Subcutaneous abdominal adipose tissue (tissue), 5 donors: Measurements from ENCODE around the gene CD177.
"Not testable (repeated sequence)": the region's sequence is repeated elsewhere in the genome, so short reads cannot be mapped to it uniquely, and the experiment has no call there.

ENCODE experiments used
- H3K27ac ChIP-seq: one replicate; pipeline ENCODE4 v1.7.0; 2013; ENCODE audit warnings: low read depth, mild to moderate bottlenecking, inconsistent platforms, low read length, moderate library complexity
- H3K27me3 ChIP-seq, 5 donors: one replicate each; pipeline ENCODE4 v1.7.0; 2013; ENCODE audit warnings: low read length in 5 of 5, inconsistent platforms in 1 of 5; ENCODE audit not compliant: control insufficient read depth in 5 of 5, insufficient read depth in 4 of 5
- H3K36me3 ChIP-seq, 5 donors: one replicate each; pipeline ENCODE4 v1.7.0; 2013; ENCODE audit warnings: low read length in 5 of 5; ENCODE audit not compliant: control insufficient read depth in 5 of 5, insufficient read depth in 5 of 5
- H3K4me1 ChIP-seq, 5 donors: one replicate each; pipeline ENCODE4 v1.7.0; 2013; ENCODE audit warnings: low read length in 5 of 5, mild to moderate bottlenecking in 3 of 5, moderate library complexity in 1 of 5; ENCODE audit not compliant: control insufficient read depth in 5 of 5, insufficient read depth in 5 of 5
- H3K4me3 ChIP-seq, 5 donors: one replicate each; pipeline ENCODE4 v1.7.0; 2013; ENCODE audit warnings: low read length in 5 of 5, low read depth in 1 of 5
- H3K9ac ChIP-seq, 5 donors: one replicate each; pipeline ENCODE4 v1.7.0; 2013; ENCODE audit warnings: low read length in 5 of 5, mild to moderate bottlenecking in 4 of 5, moderate library complexity in 3 of 5
- H3K9me3 ChIP-seq, 5 donors: one replicate each; pipeline ENCODE4 v1.7.0; 2013; ENCODE audit warnings: low read length in 5 of 5; ENCODE audit not compliant: control insufficient read depth in 5 of 5
- donor health status: healthy.
- donor health status: healthy.
- donor health status: healthy.
- donor health status: healthy.
- donor health status: healthy.

CD177 gene

GRCh38 chr19:43349813-43350212 lies 3.7 kb upstream of the CD177 start:
- H3K4me3 ChIP-seq, H3K27ac ChIP-seq, H3K36me3 ChIP-seq, H3K9ac ChIP-seq, H3K4me1 ChIP-seq: not testable (repeated sequence)
- peaks cover 0 to 11% (median 0%) of the 10 kb centered on the region in 5 donors for H3K9me3 ChIP-seq
- H3K27me3 ChIP-seq = peaks cover 6 to 20% (median 11%) of the 10 kb centered on the region in 5 donors

- Histone ChIP-seq H3K27me3 (peaks cover 6 to 23% (median 16%) of the 10 kb centered on the region in 5 donors), H3K36me3 (no peaks in the 10 kb centered on the region), H3K4me1 (no peaks in the 10 kb centered on the region), H3K9ac (no peak overlapping the region), H3K27ac (no peak overlapping the region), H3K4me3 (no peak overlapping the region), H3K9me3 (peaks cover 0 to 8% (median 0%) of the 10 kb centered on the region in 5 donors)
Measured at GRCh38 chr19:43351998-43352746, 1.3 kb upstream of the CD177 start.

GRCh38 chr19:43354305-43354627 lies 780 bp downstream of the CD177 start:
- H3K9me3 ChIP-seq = peaks cover 0 to 2% (median 0%) of the 10 kb centered on the region in 5 donors
- peaks cover 6 to 23% (median 16%) of the 10 kb centered on the region in 5 donors for H3K27me3 ChIP-seq
- H3K27ac ChIP-seq = no peak overlapping the region
- H3K4me3 ChIP-seq = no peak overlapping the region
- no peak overlapping the region for H3K9ac ChIP-seq
- H3K4me1 ChIP-seq = no peaks in the 10 kb centered on the region
- H3K36me3 ChIP-seq = no peaks in the 10 kb centered on the region

- not testable (repeated sequence) for H3K4me1 ChIP-seq, H3K27ac ChIP-seq, H3K9me3 ChIP-seq, H3K36me3 ChIP-seq, H3K9ac ChIP-seq, H3K4me3 ChIP-seq
- peaks cover 6 to 23% (median 16%) of the 10 kb centered on the region in 5 donors for H3K27me3 ChIP-seq
Measured at GRCh38 chr19:43356749-43357148, 3.3 kb downstream of the CD177 start.

- Histone ChIP-seq H3K36me3 (no peaks in the 10 kb centered on the region), H3K9ac (no peak overlapping the region), H3K4me3 (no peak overlapping the region), H3K27ac (no peak overlapping the region), H3K4me1 (no peaks in the 10 kb centered on the region), H3K27me3 (peaks cover 0 to 4% (median 0%) of the 10 kb centered on the region in 5 donors), H3K9me3 (no peaks in the 10 kb centered on the region)
Measured at GRCh38 chr19:43362179-43362578, 8.7 kb downstream of the CD177 start.

- Histone ChIP-seq H3K36me3 (no peaks in the 10 kb centered on the region), H3K4me3 (no peak overlapping the region), H3K9ac (no peak overlapping the region), H3K9me3 (no peaks in the 10 kb centered on the region), H3K27ac (no peak overlapping the region), H3K4me1 (no peaks in the 10 kb centered on the region), H3K27me3 (peaks cover 0 to 4% (median 0%) of the 10 kb centered on the region in 5 donors)
Measured at GRCh38 chr19:43362745-43363144, 9.3 kb downstream of the CD177 start.

- not testable (repeated sequence) for H3K9me3 ChIP-seq, H3K36me3 ChIP-seq, H3K9ac ChIP-seq, H3K4me3 ChIP-seq, H3K27ac ChIP-seq, H3K4me1 ChIP-seq, H3K27me3 ChIP-seq
Measured at GRCh38 chr19:43365677-43366076, 12.2 kb downstream of the CD177 start.

- Histone ChIP-seq H3K9ac (no peak overlapping the region), H3K36me3 (no peaks in the 10 kb centered on the region), H3K4me1 (no peaks in the 10 kb centered on the region), H3K9me3 (no peaks in the 10 kb centered on the region), H3K27ac (no peak overlapping the region), H3K27me3 (peaks cover 0 to 4% (median 0%) of the 10 kb centered on the region in 5 donors), H3K4me3 (no peak overlapping the region)
Measured at GRCh38 chr19:43367822-43368221, 14.3 kb downstream of the CD177 start.

GRCh38 chr19:43368897-43369296 lies 15.4 kb downstream of the CD177 start:
- H3K27me3 ChIP-seq, H3K9me3 ChIP-seq, H3K36me3 ChIP-seq, H3K4me3 ChIP-seq, H3K9ac ChIP-seq, H3K4me1 ChIP-seq, H3K27ac ChIP-seq: not testable (repeated sequence)

- Histone ChIP-seq H3K4me1 (no peaks in the 10 kb centered on the region), H3K9me3 (no peaks in the 10 kb centered on the region), H3K4me3 (no peak overlapping the region), H3K27ac (no peak overlapping the region), H3K27me3 (peaks cover 0 to 4% (median 0%) of the 10 kb centered on the region in 5 donors), H3K9ac (no peak overlapping the region), H3K36me3 (no peaks in the 10 kb centered on the region)
Measured at GRCh38 chr19:43371909-43372308, 18.4 kb downstream of the CD177 start.
